ENCODE measurements around the gene KMT5C.

- TF ChIP-seq CTCF (conservative IDR thresholded peaks at IDR 0.05) (no peak), ZFX (IDR thresholded peaks at IDR 0.05) (no peak)
These were observed 14.4 kb downstream of the KMT5C start for GRCh38 chr19:55353803-55354697.

Measured in C4-2B (cell line).